Lower lobe of right lung (tissue), 2 donors: Measurements from ENCODE around the gene TMUB1. TPM values are rescaled to one million over a fixed set of nuclear protein-coding genes. Genes with fewer than 3 reads are reported as not detected.

Source experiments
- ATAC-seq, 2 donors: fragments of 200-7000 bp; cut with Tn5 transposase; one replicate each; pipeline ENCODE4 v1.9.1; 2020 to 2022; ENCODE audit warnings: mild to moderate bottlenecking in 2 of 2, moderate library complexity in 2 of 2
- DNase-seq: peaks from one replicate; pipeline ENCODE4 v3.0.0-alpha.2; 2020
- H3K27ac ChIP-seq: fragments of 200-600 bp; one replicate; pipeline ENCODE4 v1.8.0; 2022
- H3K27me3 ChIP-seq: fragments of 200-600 bp; one replicate; pipeline ENCODE4 v1.8.0; 2022; ENCODE audit warnings: low read depth
- H3K36me3 ChIP-seq: fragments of 200-600 bp; one replicate; pipeline ENCODE4 v1.8.0; 2022; ENCODE audit warnings: mild to moderate bottlenecking
- H3K4me1 ChIP-seq: fragments of 200-600 bp; one replicate; pipeline ENCODE4 v1.8.0; 2022
- H3K4me3 ChIP-seq: fragments of 200-600 bp; one replicate; pipeline ENCODE4 v1.8.0; 2022; ENCODE audit warnings: mild to moderate bottlenecking
- H3K9me3 ChIP-seq: fragments of 200-600 bp; one replicate; pipeline ENCODE4 v1.8.0; 2022
- CTCF ChIP-seq: fragments of 200-600 bp; IDR thresholded peaks from one replicate; pipeline ENCODE4 v1.8.0; 2022; ENCODE audit warnings: antibody characterized with exemption, mild to moderate bottlenecking
- intact Hi-C: fragments of 100-400 bp; cut with DNase I; formaldehyde crosslinking; loops from one replicate; pipeline ENCODE4 v1.11.0; 2022
- total RNA-seq: library from RNA; stranded (reverse); fragmentation: NEBNext Ultra II Directional; extraction: Animal tissue kit (Norgen Biotek cat#: 25700); gene quantifications from one replicate; pipeline ENCODE4 v1.2.1, GENCODE V29; 2021
- donor health status: DM: no; HTN: yes; CAD: no; lungs with severe emphysema.

The TMUB1 gene
- total RNA-seq, 1 donor from 2014 or later, result 37.4 TPM

- no peak for TF ChIP-seq CTCF
- Histone ChIP-seq H3K4me1 (peaks cover 32% of the 10 kb centered on the region), H3K36me3 (peaks cover 41% of the 10 kb centered on the region), H3K9me3 (no peaks in the 10 kb centered on the region), H3K27ac (peak overlapping the region; percentile 77), H3K27me3 (no peaks in the 10 kb centered on the region), H3K4me3 (peak overlapping the region; percentile 49)
- DNase-seq (peak; percentile 94), ATAC-seq (peak; percentile 87 to 90)
- intact Hi-C loops, result no loop called here
Measured at GRCh38 chr7:151115836-151116418, 32.6 kb upstream of the TMUB1 start.

- peaks cover 38% of the 10 kb centered on the region for H3K4me1 ChIP-seq
- no peak for TF ChIP-seq CTCF
- H3K36me3 ChIP-seq, result peaks cover 35% of the 10 kb centered on the region
- H3K27me3 ChIP-seq, result no peaks in the 10 kb centered on the region
- H3K27ac ChIP-seq, result peak overlapping the region; percentile 77
- H3K4me3 ChIP-seq, result peak overlapping the region; percentile 49
- DNase-seq (peak; percentile 50), ATAC-seq (no peak)
- H3K9me3 ChIP-seq, result no peaks in the 10 kb centered on the region
- intact Hi-C loops, result no loop called here
Measured at GRCh38 chr7:151115121-151115835, 32.0 kb upstream of the TMUB1 start.

- ATAC-seq (peak; percentile 45 to 61), DNase-seq (peak; percentile 74)
- intact Hi-C loops, result no loop called here
Measured at GRCh38 chr7:151114151-151115090, 31.1 kb upstream of the TMUB1 start.

GRCh38 chr7:151113344-151114150, 30.3 kb upstream of the TMUB1 start:
- Histone ChIP-seq H3K4me3 (peak overlapping the region; percentile 42), H3K27ac (peak overlapping the region; percentile 71), H3K4me1 (peaks cover 50% of the 10 kb centered on the region), H3K9me3 (no peaks in the 10 kb centered on the region), H3K27me3 (no peaks in the 10 kb centered on the region), H3K36me3 (peaks cover 17% of the 10 kb centered on the region)
- DNase-seq (peak; percentile 75), ATAC-seq (peak; percentile 62 to 71)
- intact Hi-C loops, result no loop called here
- TF ChIP-seq CTCF, result no peak

More at GRCh38 chr7:151114151-151115090, 31.1 kb upstream of the TMUB1 start:
- H3K9me3 ChIP-seq, result no peaks in the 10 kb centered on the region
- H3K36me3 ChIP-seq, result peaks cover 26% of the 10 kb centered on the region
- peak overlapping the region; percentile 42 for H3K4me3 ChIP-seq
- H3K27me3 ChIP-seq, result no peaks in the 10 kb centered on the region
- TF ChIP-seq CTCF, result no peak
- H3K27ac ChIP-seq, result peak overlapping the region; percentile 71
- H3K4me1 ChIP-seq, result peaks cover 47% of the 10 kb centered on the region
